IgD-negative memory B cell (primary cell): ENCODE measurements around the gene SLC2A9. TPM values are rescaled to one million over a fixed set of nuclear protein-coding genes. Genes with fewer than 3 reads are reported as not detected.

ENCODE experiments used
- H3K27ac Mint-ChIP-seq, 3 donors: one replicate each; pipeline ENCODE4 v1.8.0; 2020 to 2022; ENCODE audit warnings: mild to moderate bottlenecking in 3 of 3, mixed read lengths in 3 of 3, moderate library complexity in 1 of 3
- H3K27me3 Mint-ChIP-seq: one replicate; pipeline ENCODE4 v1.8.0; 2021; ENCODE audit warnings: mixed read lengths
- H3K36me3 Mint-ChIP-seq: one replicate; pipeline ENCODE4 v1.8.0; 2020; ENCODE audit warnings: mild to moderate bottlenecking, mixed read lengths
- H3K4me1 Mint-ChIP-seq, 3 donors: one replicate each; pipeline ENCODE4 v1.8.0; 2020 to 2022; ENCODE audit warnings: mixed read lengths in 3 of 3, mild to moderate bottlenecking in 1 of 3
- H3K4me3 Mint-ChIP-seq, 4 donors: one replicate each; pipeline ENCODE4 v1.8.0; 2020 to 2022; ENCODE audit warnings: mild to moderate bottlenecking in 4 of 4, mixed read lengths in 4 of 4, moderate library complexity in 3 of 4
- H3K9me3 Mint-ChIP-seq, 3 donors: one replicate each; pipeline ENCODE4 v1.8.0; 2020 to 2021; ENCODE audit warnings: mixed read lengths in 3 of 3, mild to moderate bottlenecking in 1 of 3
- polyA plus RNA-seq: library from polyadenylated mRNA; unstranded; fragments of 300-500 nt; fragmentation: Illumina TruSeq; gene quantifications from one replicate; pipeline ENCODE4 v1.2.3, GENCODE V29; 2021

SLC2A9 gene
- polyA plus RNA-seq, 1 donor from 2014 or later = 0.41 TPM

DNA sequence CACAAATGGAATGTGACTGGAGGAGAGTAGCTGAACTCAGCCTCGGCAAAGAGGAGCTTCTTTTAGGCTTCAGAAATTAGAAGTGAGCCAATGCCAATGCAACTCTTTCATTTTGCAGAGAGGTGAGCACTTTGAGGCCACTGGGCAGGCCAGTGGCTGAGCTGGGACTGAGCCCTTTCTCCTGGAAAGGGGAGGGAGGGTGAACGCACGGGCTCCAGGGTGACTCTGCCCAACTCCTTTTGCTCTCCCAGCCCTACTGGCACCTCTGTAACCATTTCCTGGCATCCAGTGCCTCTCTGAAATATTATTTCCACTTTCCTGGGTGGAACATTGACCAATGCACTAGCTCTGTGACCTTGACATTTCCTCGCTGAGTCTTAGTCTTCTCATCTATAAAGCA lies 88.1 kb downstream of the SLC2A9 start:
- H3K27ac Mint-ChIP-seq = no peak overlapping the region
- H3K36me3 Mint-ChIP-seq = no peaks in the 10 kb centered on the region
- peaks cover 0 to 1% (median 0%) of the 10 kb centered on the region in 3 donors for H3K4me1 Mint-ChIP-seq
- peaks cover 0 to 3% (median 0%) of the 10 kb centered on the region in 3 donors for H3K9me3 Mint-ChIP-seq
- H3K4me3 Mint-ChIP-seq = no peak overlapping the region
- no peaks in the 10 kb centered on the region for H3K27me3 Mint-ChIP-seq

DNA sequence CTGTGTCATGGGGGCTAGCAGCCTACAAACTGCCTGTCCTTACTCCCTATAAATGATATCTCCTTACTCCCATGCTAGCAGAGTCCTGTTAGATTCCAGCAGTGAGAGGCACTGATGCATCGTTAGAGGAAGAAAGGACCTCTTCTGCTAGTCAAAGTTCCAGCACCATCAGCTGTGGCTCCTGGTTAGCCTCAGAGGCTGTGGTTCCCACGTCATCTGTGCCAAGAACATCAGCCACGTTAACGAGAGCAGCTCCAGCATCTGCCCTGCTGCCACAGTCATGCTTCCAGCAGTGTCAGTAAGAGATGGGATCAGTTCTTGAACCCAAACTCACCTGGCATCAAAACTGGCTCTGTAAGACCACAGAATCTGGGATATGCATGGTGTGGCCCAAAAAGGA lies 88.5 kb downstream of the SLC2A9 start:
- Mint-ChIP-seq H3K27ac (no peak overlapping the region), H3K9me3 (peaks cover 0 to 3% (median 0%) of the 10 kb centered on the region in 3 donors), H3K36me3 (no peaks in the 10 kb centered on the region), H3K4me1 (peaks cover 0 to 1% (median 0%) of the 10 kb centered on the region in 3 donors), H3K4me3 (no peak overlapping the region), H3K27me3 (no peaks in the 10 kb centered on the region)

DNA sequence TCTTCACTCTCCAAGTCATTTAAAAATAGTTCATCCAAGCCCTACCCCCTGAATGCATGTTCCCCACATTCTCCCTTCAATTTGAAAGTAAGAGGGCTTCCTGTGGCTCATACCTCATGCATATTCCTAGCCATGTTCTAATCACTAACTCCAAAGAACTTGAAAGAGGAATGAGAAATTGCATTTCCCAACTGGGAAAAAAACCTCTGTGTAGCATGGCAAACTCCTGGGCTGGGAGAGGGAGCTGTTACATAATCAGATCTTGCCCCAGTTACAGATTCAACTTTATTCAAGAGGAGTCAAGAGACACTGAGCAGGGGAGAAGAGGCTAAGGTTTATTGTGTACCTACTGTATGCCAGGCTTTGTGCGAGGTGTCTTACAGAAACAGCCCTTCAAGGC lies 90.2 kb downstream of the SLC2A9 start:
- peak overlapping the region in 1 of 3 donors; percentile 47 for H3K27ac Mint-ChIP-seq
- H3K9me3 Mint-ChIP-seq = peaks cover 0 to 3% (median 0%) of the 10 kb centered on the region in 3 donors

DNA sequence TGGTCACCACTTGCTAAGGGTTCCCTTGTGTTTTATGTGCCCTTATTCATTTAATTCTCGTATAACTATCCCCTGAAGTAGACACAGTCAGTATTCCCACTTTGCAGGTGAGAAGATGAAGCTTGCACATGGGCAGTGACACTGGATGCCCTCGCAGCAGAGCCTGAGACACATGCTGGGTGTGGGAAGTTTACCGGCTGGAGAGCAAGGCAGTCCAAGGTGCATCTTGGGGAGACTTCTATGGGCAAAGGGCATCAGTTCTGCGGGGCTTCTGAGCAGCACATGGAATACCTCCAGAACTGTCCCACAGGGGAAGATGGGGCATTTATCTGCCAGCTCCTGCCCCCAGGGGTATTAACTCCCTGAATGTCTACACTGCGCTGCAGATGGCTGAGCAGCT lies 92.2 kb downstream of the SLC2A9 start:
- H3K27me3 Mint-ChIP-seq = peaks cover 3% of the 10 kb centered on the region
- no peak overlapping the region for H3K27ac Mint-ChIP-seq
- H3K4me3 Mint-ChIP-seq = no peak overlapping the region
- H3K4me1 Mint-ChIP-seq = no peaks in the 10 kb centered on the region
- H3K9me3 Mint-ChIP-seq = peaks cover 0 to 1% (median 0%) of the 10 kb centered on the region in 3 donors
- no peaks in the 10 kb centered on the region for H3K36me3 Mint-ChIP-seq

More for the DNA sequence above, 90.2 kb downstream of the SLC2A9 start:
- Mint-ChIP-seq H3K4me1 (no peaks in the 10 kb centered on the region), H3K4me3 (no peak overlapping the region), H3K27me3 (peaks cover 2% of the 10 kb centered on the region), H3K36me3 (no peaks in the 10 kb centered on the region)

DNA sequence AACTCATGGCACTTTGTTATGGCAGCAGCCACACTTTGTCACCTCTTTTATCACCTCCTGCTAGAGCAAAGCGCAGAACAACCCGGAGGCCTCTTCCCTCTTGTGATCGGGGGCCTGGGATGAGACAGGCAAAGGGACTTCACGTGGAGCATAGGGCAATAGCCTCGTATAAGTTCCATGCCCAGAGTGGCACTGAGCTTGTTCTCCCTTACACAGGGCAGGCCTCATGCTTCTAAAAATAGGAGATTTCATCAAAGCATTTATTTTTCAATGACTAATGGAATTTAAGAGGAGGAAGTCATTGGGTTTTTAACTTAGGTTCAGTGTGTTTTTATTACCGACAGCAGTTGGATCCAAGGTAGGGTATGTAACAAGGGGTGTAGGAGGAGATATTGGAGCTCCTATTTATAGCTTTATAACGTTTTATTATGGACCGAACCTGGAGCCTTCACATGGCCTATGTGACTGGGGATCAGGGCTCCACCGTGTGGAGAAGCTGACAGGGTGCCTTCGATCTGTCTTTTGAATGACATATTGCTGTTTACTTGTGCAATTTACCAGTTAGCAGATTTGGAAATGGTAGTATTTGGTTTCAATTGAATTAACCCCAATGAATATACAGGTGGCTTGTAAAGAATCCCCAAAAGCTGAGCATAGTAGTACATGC lies 93.8 kb downstream of the SLC2A9 start:
- Mint-ChIP-seq H3K27ac (no peak overlapping the region), H3K9me3 (no peaks in the 10 kb centered on the region), H3K36me3 (no peaks in the 10 kb centered on the region), H3K4me1 (no peaks in the 10 kb centered on the region), H3K27me3 (peaks cover 3% of the 10 kb centered on the region), H3K4me3 (no peak overlapping the region)

DNA sequence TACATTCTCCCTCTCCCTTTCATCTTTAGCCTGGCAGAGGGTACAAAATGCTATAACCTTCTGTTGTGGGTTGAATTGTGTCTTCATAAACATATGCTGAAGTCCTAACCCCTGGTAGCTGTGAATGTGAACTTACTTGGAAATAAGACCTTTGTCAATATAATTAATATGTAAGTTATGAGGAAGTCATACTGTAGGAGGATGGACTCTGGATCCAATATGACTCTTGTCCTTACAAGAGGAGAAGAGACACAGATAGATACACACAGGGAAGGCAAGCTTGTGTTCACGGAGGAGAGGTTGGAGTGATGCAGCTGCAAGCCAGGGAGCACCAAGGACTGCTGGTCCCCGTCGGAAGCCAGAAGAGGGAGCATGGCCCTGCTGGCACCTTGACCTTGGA lies 94.7 kb downstream of the SLC2A9 start:
- H3K27ac Mint-ChIP-seq = no peak overlapping the region
- no peak overlapping the region for H3K4me3 Mint-ChIP-seq
- H3K36me3 Mint-ChIP-seq = no peaks in the 10 kb centered on the region
- no peaks in the 10 kb centered on the region for H3K9me3 Mint-ChIP-seq
- H3K27me3 Mint-ChIP-seq = peaks cover 3% of the 10 kb centered on the region
- no peaks in the 10 kb centered on the region for H3K4me1 Mint-ChIP-seq

DNA sequence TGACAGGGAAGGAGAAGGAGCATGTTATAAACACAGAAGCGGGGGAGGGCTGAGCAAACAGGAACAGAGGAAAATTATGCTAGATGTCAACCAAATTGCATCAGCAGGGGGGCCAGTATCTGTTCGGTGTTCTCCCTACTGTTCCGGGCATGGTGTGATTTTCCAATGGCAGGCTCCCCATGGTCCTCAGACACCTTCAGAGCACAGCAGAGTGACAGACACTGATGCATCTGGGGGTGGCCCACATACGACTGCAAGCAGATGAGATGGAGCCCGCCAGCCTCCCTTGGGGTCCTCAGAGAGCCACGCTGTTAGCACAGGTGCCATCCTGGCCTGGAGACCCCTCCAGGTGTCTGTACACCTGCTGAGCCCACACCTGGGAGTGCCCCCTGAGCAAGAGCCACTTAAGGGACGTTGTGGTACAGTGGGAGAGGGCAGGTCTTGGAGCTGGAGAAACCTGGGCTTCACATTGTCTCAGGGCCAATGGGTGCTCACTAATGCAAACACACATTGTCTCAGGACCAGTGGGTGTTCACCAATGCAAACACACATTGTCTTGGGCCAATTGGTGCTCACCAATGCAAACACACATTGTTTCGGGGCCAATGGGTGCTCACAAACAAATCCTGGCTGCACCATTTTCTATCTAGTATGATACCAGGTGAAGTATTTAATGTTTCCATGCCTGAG lies 95.4 kb downstream of the SLC2A9 start:
- Mint-ChIP-seq H3K9me3 (no peaks in the 10 kb centered on the region), H3K4me3 (no peak overlapping the region), H3K27ac (no peak overlapping the region), H3K4me1 (no peaks in the 10 kb centered on the region), H3K36me3 (no peaks in the 10 kb centered on the region), H3K27me3 (peaks cover 3% of the 10 kb centered on the region)

DNA sequence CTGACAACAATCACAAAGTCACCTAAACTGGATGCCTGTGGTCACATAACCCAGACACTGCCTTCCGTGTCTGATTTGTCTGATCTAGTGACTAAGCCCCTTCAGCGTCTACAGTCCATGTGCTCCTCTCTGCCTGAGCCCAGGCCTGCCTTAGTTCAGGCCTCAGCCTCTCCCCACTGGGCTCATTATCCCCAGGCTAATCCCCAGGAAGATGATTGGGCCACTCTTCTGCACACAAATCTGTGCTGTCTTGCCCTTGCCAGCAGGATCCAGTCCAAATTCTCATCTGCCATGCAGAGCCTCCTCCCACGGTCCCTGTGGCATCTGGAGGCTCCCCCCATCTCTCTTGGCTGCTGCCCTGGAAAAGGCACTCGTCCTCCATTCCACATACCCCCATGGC lies 96.5 kb downstream of the SLC2A9 start:
- Mint-ChIP-seq H3K27ac (no peak overlapping the region), H3K9me3 (no peaks in the 10 kb centered on the region), H3K4me3 (no peak overlapping the region), H3K27me3 (peaks cover 3% of the 10 kb centered on the region), H3K36me3 (no peaks in the 10 kb centered on the region), H3K4me1 (no peaks in the 10 kb centered on the region)

DNA sequence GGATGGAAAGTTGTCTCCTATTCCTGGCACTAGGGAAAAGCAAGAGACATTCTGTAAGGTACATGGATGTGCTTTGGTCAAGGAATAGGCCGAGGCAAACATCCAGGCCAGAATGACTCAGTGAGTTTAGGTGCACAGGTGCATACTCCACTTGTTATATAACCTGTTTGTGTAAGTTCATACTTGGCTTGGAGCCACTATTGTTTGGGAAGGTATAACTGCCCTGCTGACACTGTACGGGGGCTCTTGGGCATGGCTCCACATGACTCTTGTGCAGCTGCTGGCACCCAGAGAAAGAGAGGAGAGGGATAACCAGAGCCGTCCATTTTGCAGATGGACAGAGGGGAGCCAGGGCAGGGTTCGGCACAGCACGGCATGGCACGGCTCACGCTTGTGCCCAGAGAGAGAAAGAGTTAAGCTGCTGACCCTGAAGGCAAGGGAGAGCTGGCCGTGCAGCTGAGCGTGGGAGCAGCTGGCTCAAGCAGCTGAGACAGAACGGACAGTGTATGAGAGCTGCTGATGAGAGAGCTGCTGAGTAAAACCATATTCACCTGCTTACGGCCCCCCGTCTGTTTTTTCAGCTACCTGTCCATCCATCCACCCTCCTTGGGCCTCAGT lies 98.0 kb downstream of the SLC2A9 start:
- Mint-ChIP-seq H3K4me3 (no peak overlapping the region), H3K9me3 (no peaks in the 10 kb centered on the region), H3K27ac (no peak overlapping the region), H3K27me3 (peaks cover 3% of the 10 kb centered on the region), H3K36me3 (no peaks in the 10 kb centered on the region), H3K4me1 (no peaks in the 10 kb centered on the region)

DNA sequence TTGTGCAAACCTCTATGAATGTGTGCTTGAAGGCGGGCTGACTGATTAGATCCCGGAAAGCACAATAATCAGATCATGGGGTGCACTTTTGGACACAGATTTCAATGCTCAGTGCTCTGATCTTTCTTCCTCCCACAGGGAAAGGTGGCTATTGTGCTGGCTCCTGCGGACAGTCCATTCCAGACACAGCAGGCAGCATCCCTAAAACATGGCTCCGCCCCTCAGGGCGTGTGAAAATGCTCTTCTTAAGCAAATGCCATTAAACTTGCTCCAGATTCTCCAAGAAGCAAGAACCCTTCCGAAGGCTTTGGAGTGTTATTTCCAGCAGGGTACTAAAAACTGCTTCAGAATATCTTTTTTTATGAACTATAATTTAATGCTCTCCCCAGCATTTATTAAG lies 100.0 kb downstream of the SLC2A9 start:
- H3K27me3 Mint-ChIP-seq = peaks cover 1% of the 10 kb centered on the region
- H3K4me3 Mint-ChIP-seq = no peak overlapping the region
- no peaks in the 10 kb centered on the region for H3K9me3 Mint-ChIP-seq
- no peak overlapping the region for H3K27ac Mint-ChIP-seq
- no peaks in the 10 kb centered on the region for H3K36me3 Mint-ChIP-seq
- H3K4me1 Mint-ChIP-seq = no peaks in the 10 kb centered on the region

DNA sequence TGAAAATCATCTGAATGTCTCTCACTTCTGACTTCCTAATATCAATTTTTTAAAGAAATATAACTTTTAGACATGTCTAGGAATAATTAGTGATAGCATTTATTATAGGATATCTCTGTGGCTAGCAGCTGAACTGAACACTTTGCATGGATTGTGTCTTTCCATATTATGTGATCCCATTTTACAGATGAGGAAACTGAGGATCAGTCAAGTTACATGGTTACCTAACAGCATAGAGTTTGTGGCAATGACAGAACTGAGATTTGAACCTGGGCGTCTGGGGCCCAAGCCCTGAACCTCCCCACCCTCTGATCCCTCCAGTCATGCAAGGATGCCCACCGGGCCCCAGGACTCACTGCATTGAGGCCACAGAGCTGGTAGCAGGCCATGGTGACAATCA lies 101.3 kb downstream of the SLC2A9 start:
- Mint-ChIP-seq H3K4me3 (no peak overlapping the region), H3K4me1 (no peaks in the 10 kb centered on the region), H3K36me3 (no peaks in the 10 kb centered on the region), H3K27ac (no peak overlapping the region), H3K27me3 (peaks cover 1% of the 10 kb centered on the region), H3K9me3 (no peaks in the 10 kb centered on the region)

DNA sequence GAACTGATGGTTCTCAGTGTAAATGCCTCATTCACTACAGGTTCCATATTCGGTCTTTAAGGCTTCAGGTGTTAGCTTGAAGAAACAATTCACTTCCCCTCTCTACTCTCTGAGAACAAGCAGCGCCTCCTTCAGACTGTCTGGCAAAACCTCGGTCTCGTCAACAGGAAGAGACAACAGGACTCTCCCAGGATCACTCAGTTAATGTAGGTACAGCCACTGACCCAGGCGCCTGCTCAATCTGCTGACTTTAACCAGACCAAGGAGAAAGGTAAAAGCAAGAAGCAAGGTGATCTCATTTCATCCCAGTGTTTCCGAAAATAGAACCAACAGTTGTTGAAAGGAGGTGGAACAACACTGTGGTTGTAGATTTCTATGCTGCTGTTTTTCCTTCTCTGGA lies 102.2 kb downstream of the SLC2A9 start:
- H3K36me3 Mint-ChIP-seq = no peaks in the 10 kb centered on the region
- no peaks in the 10 kb centered on the region for H3K27me3 Mint-ChIP-seq
- H3K27ac Mint-ChIP-seq = peak overlapping the region in 1 of 3 donors; percentile 90
- no peak overlapping the region for H3K4me3 Mint-ChIP-seq
- no peaks in the 10 kb centered on the region for H3K9me3 Mint-ChIP-seq
- no peaks in the 10 kb centered on the region for H3K4me1 Mint-ChIP-seq

DNA sequence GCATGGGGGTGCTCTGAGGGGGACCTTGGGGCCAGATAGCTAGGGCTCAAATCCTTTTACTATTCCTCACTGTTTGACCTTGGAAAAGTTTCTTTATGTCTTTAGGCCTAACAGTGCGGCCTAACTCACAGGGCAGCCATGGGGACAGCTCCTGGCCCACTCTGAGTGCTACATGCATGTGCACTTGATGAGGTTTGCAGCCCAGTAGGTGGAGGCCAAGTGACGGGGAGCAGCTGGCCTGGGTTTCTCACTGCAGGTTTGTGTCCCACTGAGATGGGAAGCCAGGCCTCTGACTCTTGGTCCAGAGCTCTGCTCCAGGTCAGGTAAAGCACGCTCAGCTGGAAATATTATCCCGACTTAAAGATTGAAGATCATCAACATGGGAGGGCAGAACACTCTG lies 102.8 kb downstream of the SLC2A9 start:
- H3K4me3 Mint-ChIP-seq = no peak overlapping the region

DNA sequence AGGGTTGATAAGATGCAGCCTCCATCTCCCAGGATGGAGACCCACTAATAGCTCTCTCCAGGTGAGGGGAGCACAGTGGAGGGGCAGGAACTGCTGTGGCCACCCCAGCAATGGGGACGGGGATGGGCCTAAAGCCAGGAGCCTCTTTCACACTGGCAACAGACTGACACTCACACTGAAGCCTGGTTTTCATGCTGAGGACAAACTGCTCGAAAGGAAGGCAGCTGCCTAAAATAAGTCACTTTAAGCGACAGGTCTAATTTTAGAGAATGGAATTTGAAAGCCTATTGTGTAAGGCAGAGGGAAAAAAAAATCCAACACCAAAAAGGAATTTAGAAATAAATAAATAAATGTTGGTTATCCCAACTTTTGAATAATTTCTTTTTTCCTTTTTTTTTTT lies 104.4 kb downstream of the SLC2A9 start:
- no peaks in the 10 kb centered on the region for H3K36me3 Mint-ChIP-seq
- no peaks in the 10 kb centered on the region for H3K4me1 Mint-ChIP-seq
- no peak overlapping the region for H3K27ac Mint-ChIP-seq
- H3K4me3 Mint-ChIP-seq = no peak overlapping the region
- no peaks in the 10 kb centered on the region for H3K27me3 Mint-ChIP-seq
- H3K9me3 Mint-ChIP-seq = no peaks in the 10 kb centered on the region

More for the DNA sequence above, 102.8 kb downstream of the SLC2A9 start:
- H3K9me3 Mint-ChIP-seq = no peaks in the 10 kb centered on the region
- H3K36me3 Mint-ChIP-seq = no peaks in the 10 kb centered on the region
- no peak overlapping the region for H3K27ac Mint-ChIP-seq
- no peaks in the 10 kb centered on the region for H3K27me3 Mint-ChIP-seq
- no peaks in the 10 kb centered on the region for H3K4me1 Mint-ChIP-seq

DNA sequence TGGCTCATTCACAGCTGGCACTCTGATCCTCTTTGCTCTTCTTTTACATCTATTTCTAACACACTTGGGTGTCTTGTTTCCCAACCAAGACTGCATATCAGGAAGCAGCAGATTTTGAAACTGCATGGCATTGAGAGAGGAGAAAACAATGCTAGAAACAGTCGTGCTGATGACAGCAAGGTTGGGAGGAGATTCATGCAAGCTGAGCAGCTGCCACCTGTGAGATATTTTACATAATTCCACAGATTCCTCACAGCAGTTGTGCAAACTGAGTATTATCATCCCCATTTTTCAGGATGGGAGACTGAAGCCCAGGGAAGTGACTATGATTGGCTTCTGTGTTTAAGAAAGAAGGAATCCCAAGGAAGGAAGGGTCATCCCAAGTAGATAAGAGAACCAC lies 105.0 kb downstream of the SLC2A9 start:
- Mint-ChIP-seq H3K36me3 (no peaks in the 10 kb centered on the region), H3K9me3 (no peaks in the 10 kb centered on the region), H3K27ac (no peak overlapping the region), H3K27me3 (no peaks in the 10 kb centered on the region), H3K4me3 (no peak overlapping the region), H3K4me1 (no peaks in the 10 kb centered on the region)

DNA sequence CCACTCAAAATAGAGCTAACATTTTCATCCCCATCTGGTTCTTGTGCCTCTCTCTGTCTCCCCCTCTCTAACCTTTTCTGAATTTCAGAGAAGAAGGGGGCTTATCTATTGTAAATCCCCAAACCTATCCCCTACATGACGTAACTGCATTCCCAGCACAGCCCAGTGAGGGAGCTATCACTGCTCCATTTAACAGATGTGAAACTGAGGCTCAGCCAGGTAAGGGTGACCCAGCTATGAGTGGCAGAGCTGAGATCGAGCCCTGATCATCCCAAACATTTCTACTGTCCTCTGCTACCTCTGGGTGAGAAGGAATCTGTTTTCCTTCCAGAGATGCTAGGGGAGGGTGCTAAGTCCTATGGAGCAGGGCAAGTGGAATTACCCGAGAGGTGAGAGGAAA lies 107.5 kb downstream of the SLC2A9 start:
- no peaks in the 10 kb centered on the region for H3K36me3 Mint-ChIP-seq
- no peaks in the 10 kb centered on the region for H3K27me3 Mint-ChIP-seq
- no peak overlapping the region for H3K27ac Mint-ChIP-seq
- H3K4me3 Mint-ChIP-seq = no peak overlapping the region
- H3K9me3 Mint-ChIP-seq = peaks cover 0 to under 1% (median 0%) of the 10 kb centered on the region in 3 donors
- H3K4me1 Mint-ChIP-seq = no peaks in the 10 kb centered on the region
